PC-3 (cell line): ENCODE data around the gene RPL10A.

Experiments
- CTCF ChIP-seq: fragments of 300-600 bp; sonication (generic); conservative IDR thresholded peaks from 2 replicates; pipeline ENCODE4 v1.5.1; 2017; ENCODE audit warnings: antibody characterized with exemption, low read depth, mild to moderate bottlenecking, low read length
- EZH2 ChIP-seq: fragments of 300-600 bp; sonication (generic); IDR thresholded peaks from one replicate; pipeline ENCODE4 v1.6.1; 2017; ENCODE audit warnings: antibody characterized with exemption, mild to moderate bottlenecking, low read length; ENCODE audit not compliant: unreplicated experiment

GRCh38 chr6:35445691-35446090 lies 22.5 kb upstream of the RPL10A start:
- TF ChIP-seq CTCF, result no peak
- no peak for TF ChIP-seq EZH2
